ENCODE measurements around the gene ADAMTSL1. TPM values are rescaled to one million over a fixed set of nuclear protein-coding genes. Genes with fewer than 3 reads are reported as not detected.

ADAMTSL1 gene
- total and polyA plus RNA-seq, 2 of the 13 experiments (the other 11 are each of a cell fraction or from before 2014, with no cell fraction given), result not detected

DNA sequence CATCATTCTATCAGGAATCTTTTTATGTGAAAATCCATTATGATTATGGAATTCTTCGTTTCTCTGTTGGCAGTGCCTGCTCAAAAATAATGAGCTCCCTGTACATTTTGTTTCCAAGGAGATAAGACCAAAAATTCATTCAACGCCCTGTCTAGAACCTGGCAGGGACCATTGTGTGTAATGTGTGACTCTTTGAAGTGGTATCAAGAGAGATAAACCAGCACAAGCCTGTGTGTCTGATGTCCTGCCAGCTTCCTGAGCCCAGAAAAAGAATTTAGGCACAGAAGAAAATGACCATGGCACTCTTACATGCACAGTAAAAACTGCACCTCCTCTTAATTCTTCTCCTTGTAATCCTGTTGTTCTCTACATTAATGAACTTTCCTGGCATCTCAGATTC is 381.7 kb downstream of the ADAMTSL1 start (continued):
- TF ChIP-seq, protein P1, sequence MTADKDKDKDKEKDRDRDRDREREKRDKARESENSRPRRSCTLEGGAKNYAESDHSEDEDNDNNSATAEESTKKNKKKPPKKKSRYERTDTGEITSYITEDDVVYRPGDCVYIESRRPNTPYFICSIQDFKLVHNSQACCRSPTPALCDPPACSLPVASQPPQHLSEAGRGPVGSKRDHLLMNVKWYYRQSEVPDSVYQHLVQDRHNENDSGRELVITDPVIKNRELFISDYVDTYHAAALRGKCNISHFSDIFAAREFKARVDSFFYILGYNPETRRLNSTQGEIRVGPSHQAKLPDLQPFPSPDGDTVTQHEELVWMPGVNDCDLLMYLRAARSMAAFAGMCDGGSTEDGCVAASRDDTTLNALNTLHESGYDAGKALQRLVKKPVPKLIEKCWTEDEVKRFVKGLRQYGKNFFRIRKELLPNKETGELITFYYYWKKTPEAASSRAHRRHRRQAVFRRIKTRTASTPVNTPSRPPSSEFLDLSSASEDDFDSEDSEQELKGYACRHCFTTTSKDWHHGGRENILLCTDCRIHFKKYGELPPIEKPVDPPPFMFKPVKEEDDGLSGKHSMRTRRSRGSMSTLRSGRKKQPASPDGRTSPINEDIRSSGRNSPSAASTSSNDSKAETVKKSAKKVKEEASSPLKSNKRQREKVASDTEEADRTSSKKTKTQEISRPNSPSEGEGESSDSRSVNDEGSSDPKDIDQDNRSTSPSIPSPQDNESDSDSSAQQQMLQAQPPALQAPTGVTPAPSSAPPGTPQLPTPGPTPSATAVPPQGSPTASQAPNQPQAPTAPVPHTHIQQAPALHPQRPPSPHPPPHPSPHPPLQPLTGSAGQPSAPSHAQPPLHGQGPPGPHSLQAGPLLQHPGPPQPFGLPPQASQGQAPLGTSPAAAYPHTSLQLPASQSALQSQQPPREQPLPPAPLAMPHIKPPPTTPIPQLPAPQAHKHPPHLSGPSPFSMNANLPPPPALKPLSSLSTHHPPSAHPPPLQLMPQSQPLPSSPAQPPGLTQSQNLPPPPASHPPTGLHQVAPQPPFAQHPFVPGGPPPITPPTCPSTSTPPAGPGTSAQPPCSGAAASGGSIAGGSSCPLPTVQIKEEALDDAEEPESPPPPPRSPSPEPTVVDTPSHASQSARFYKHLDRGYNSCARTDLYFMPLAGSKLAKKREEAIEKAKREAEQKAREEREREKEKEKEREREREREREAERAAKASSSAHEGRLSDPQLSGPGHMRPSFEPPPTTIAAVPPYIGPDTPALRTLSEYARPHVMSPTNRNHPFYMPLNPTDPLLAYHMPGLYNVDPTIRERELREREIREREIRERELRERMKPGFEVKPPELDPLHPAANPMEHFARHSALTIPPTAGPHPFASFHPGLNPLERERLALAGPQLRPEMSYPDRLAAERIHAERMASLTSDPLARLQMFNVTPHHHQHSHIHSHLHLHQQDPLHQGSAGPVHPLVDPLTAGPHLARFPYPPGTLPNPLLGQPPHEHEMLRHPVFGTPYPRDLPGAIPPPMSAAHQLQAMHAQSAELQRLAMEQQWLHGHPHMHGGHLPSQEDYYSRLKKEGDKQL (CRISPR knock-in tag; IDR thresholded peaks at IDR 0.05; ENCODE audit: low read depth), result no peak
- TF ChIP-seq HNRNPUL1 (IDR thresholded peaks at IDR 0.05; ENCODE audit: low read depth, low read length), result no peak
- no peak for TF ChIP-seq ZNF598 (CRISPR knock-in tag; IDR thresholded peaks at IDR 0.05; ENCODE audit: borderline replicate concordance)
- TF ChIP-seq ZNF12 (CRISPR knock-in tag; IDR thresholded peaks at IDR 0.05), result no peak
- no peak for TF ChIP-seq CEBPB (IDR thresholded peaks at IDR 0.05; ENCODE audit: borderline replicate concordance, low read depth, low read length)
- no peak for TF ChIP-seq NR2F6 (IDR thresholded peaks at IDR 0.05)
- no peak for TF ChIP-seq NR2F6 (CRISPR knock-in tag; IDR thresholded peaks at IDR 0.05)

DNA sequence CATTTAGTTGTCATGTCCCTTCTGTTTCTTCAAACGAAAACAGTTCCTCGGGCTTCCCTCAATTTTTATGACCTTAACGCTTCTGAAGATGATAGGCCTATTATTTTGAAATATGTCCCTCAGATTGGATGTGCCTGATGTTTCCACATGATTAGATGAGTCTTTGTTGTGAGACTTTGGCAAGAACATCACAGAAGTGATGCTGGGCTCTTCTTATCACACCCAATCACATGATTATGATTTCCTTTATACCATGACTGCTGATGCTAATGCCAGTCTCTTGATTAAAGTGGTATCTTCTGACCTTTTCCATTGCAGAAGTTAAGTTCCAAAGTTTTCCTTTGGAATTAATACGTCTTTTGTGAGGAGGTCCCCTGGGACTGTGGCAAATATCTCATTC is 383.4 kb downstream of the ADAMTSL1 start:
- no peaks in the 10 kb centered on the region for H3K36me3 ChIP-seq (replicated peaks in 1 of 2; ENCODE audit: control insufficient read depth in 1 of 2, insufficient read depth in 2 of 2, low read length in 2 of 2)
- in situ Hi-C loops (cut with HindIII; ENCODE audit: extremely low pct_ligation_motif_present, low pct_unique_long_range_greater_than_20kb) (no loop called here), intact Hi-C loops (cut with micrococcal nuclease; ENCODE audit: unreplicated experiment) (no loop called here)
- H3K4me1 ChIP-seq (ENCODE audit: insufficient read depth, low read length), result no peaks in the 10 kb centered on the region
- WGBS (ENCODE audit: low lambda C conversion rate), result 7% methylated on average over 4 of the region's 4 CpGs
- no peak overlapping the region for H3K4me3 ChIP-seq (replicated peaks in 1 of 3; ENCODE audit: insufficient read depth in 1 of 3, low read depth in 2 of 3, low read length in 3 of 3)
- H3K4me2 ChIP-seq (ENCODE audit: low read depth, low read length), result no peak overlapping the region
- ATAC-seq (no peak), FAIRE-seq (no peak), DNase-seq (ENCODE audit: low spot score) (no peak)
- H3K9ac ChIP-seq (ENCODE audit: insufficient read depth, low read depth, low read length), result no peak overlapping the region
- no peak overlapping the region for H3K27ac ChIP-seq (ENCODE audit: extremely low read length, insufficient read depth, low read length)
- no peaks in the 10 kb centered on the region for H3K9me3 ChIP-seq (ENCODE audit: low read length)
- no peaks in the 10 kb centered on the region for H4K20me1 ChIP-seq (ENCODE audit: insufficient read depth, low read length)
- POLR2A ChIA-PET, result no interaction called here
- no TSS peak for BruUV-seq (replicated peaks)
- H2AFZ ChIP-seq (ENCODE audit: low read length), result no peak overlapping the region
- no peaks in the 10 kb centered on the region for H3K79me2 ChIP-seq (ENCODE audit: insufficient read depth, low read length)
- CTCF ChIA-PET (ENCODE audit: low intra/inter-chr PET ratio, low total read pairs), result no interaction called here
- TF ChIP-seq ZNF484 (CRISPR knock-in tag; IDR thresholded peaks at IDR 0.05; ENCODE audit: borderline replicate concordance, low read depth), result no peak
- H3K27me3 ChIP-seq (ENCODE audit: control insufficient read depth in 1 of 2, insufficient read depth in 2 of 2, low read length in 2 of 2), result no peaks in the 10 kb centered on the region; a peak in 1 of 5 replicates

Data from HepG2 (cell line).